SK-N-MC (cell line): ENCODE results near the gene WDR88.
"Not testable (repeated sequence)": the region's sequence is repeated elsewhere in the genome, so short reads cannot be mapped to it uniquely, and the experiment has no call there.

ENCODE experiments used
- DNase-seq: peaks from one replicate; pipeline ENCODE4 v3.0.0-alpha.2; 2011; ENCODE audit warnings: low read depth, low spot score
- H3K27ac ChIP-seq: fragments of 200-600 bp; sonication (generic); 2 replicates; pipeline ENCODE4 v1.5.1; 2016; ENCODE audit warnings: mixed run types
- H3K36me3 ChIP-seq: fragments of 200-600 bp; sonication (generic); 2 replicates; pipeline ENCODE4 v1.6.1; 2017; ENCODE audit warnings: antibody characterized with exemption, low read length, mixed read lengths; ENCODE audit not compliant: insufficient read depth
- H3K4me3 ChIP-seq: fragments of 200-600 bp; sonication (generic); 2 replicates; pipeline ENCODE4 v1.5.1; 2016
- H3K9ac ChIP-seq: fragments of 200-600 bp; sonication (generic); 2 replicates; pipeline ENCODE4 v1.8.0; 2017; ENCODE audit warnings: mixed run types, mixed read lengths; ENCODE audit not compliant: insufficient read length
- H3K9me3 ChIP-seq: fragments of 200-600 bp; sonication (generic); 2 replicates; pipeline ENCODE4 v1.6.1; 2017; ENCODE audit warnings: low read depth, mild to moderate bottlenecking, antibody characterized with exemption, low read length, moderate library complexity, mixed read lengths
- EZH2 ChIP-seq: fragments of 200-600 bp; sonication (generic); IDR thresholded peaks from one replicate; pipeline ENCODE4 v1.6.1; 2017; ENCODE audit warnings: antibody characterized with exemption
- FOXP2 ChIP-seq: optimal IDR thresholded peaks from 2 replicates; pipeline ENCODE3; 2011; ENCODE audit warnings: mild to moderate bottlenecking, moderate library complexity; ENCODE audit not compliant: insufficient read depth; ENCODE audit errors: extremely low read length, control extremely low read depth
- POLR2AphosphoS5 ChIP-seq: IDR thresholded peaks from 2 replicates; pipeline ENCODE4 v1.6.1; 2012; ENCODE audit warnings: mild to moderate bottlenecking, low read depth, low read length, borderline replicate concordance

WDR88 gene

DNA sequence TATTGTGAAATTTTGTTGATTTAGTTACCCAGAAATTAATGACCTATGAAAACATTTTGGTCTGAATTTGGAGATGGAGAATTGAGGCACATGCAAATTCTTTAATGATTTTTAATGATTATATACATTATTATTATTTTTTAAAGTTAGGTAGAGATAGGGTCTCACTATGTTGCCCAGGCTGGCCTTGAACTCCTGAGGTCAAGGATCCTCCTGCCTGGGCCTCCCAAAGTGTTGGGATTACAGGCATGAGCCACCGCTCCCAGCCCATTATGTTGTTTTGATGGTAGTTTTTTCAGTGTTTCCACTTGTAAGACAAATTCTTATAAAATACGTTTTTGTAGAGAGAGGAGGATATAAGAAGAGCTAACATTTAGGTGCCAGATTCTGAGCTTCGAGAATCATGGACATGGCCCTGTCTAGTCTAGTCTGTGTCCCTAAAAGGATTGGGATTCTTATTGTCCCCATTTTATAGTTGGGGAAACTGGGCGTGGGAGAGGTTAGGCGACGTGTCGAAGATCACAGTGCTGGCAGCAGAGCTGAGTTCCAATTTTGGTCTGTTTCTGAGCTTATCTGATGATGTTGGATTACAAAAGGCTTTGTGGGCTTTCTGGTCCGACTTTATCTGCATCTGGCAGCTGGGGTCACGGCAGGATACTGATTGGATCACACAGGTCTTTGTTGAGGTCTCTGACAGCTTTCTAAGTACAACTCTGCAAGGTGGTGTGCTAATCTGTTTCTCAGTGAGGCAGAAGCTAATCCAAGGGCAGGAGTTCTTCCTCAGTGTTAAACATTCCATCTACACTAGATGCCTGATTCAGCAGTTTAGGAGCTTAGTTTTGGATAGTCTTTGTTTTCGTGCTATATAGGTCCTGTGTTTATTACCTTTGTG is 7.5 kb upstream of the WDR88 start:
- Histone ChIP-seq H3K9ac (no peak overlapping the region), H3K36me3 (peaks cover 14% of the 10 kb centered on the region; the same call in 1 of the 2 replicates), H3K4me3 (no peak overlapping the region), H3K9me3 (no peaks in the 10 kb centered on the region), H3K27ac (no peak overlapping the region)
- no peak for DNase-seq
- TF ChIP-seq FOXP2 (no peak), POLR2AphosphoS5 (no peak)

GRCh38 chr19:33125929-33126388 is 6.0 kb upstream of the WDR88 start:
- no peaks in the 10 kb centered on the region for H3K9me3 ChIP-seq
- H3K36me3 ChIP-seq = peaks cover 17% of the 10 kb centered on the region; the same call in 1 of the 2 replicates
- TF ChIP-seq FOXP2 (no peak), EZH2 (no peak), POLR2AphosphoS5 (no peak)
- H3K4me3 ChIP-seq = no peak overlapping the region
- H3K27ac ChIP-seq = no peak overlapping the region
- no peak overlapping the region for H3K9ac ChIP-seq
- no peak for DNase-seq

DNA sequence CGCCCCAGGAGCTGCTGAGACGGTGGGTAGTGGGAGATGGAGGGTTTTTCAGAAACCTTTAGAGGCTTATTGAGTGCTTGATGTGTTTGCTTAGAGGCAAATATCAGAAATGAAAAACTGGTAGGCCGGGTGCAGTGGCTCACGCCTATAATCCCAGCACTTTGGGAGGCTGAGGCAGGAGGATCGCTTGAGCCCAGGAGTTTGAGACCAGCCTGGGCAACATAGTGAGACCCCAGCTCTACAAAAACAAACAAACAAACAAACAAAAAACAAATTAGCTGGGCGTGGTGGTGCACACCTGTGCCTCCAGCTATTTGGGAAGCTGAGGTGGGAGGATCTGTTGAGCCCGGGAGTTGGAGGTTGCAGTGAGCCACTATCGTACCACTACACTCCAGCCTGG is 5.2 kb upstream of the WDR88 start:
- not testable (repeated sequence) for DNase-seq, H3K9me3 ChIP-seq, H3K27ac ChIP-seq, H3K9ac ChIP-seq, H3K4me3 ChIP-seq
- peaks cover 17% of the 10 kb centered on the region; the same call in 1 of the 2 replicates for H3K36me3 ChIP-seq

- Histone ChIP-seq H3K9ac (no peak overlapping the region), H3K9me3 (no peaks in the 10 kb centered on the region), H3K36me3 (peaks cover 17% of the 10 kb centered on the region; the same call in 1 of the 2 replicates), H3K4me3 (no peak overlapping the region), H3K27ac (no peak overlapping the region)
- no peak for DNase-seq
- TF ChIP-seq EZH2 = no peak
- no peak for TF ChIP-seq POLR2AphosphoS5
- no peak for TF ChIP-seq FOXP2
These were observed 2.0 kb upstream of the WDR88 start for GRCh38 chr19:33129901-33130300.

DNA sequence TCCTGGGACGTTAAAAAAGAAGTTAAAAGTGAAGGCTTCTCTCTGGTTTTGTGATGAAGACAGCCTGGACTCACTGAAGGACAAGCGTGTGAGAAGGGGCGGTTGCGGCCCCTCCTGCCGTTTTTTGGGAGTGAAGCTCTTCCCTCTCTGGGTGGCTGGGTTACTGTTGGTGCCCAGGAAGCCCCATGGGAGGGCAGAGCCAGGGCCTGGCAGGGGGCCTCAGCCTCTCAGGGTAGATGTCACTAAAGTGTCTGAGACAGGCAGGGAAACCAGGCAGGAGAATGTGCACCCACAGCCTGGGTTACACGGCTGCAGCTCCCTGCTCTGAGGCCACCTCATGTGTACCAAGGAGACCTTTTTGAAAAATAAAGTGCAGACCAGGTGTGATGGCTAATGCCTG is 1.5 kb upstream of the WDR88 start:
- Histone ChIP-seq H3K9me3 (no peaks in the 10 kb centered on the region), H3K9ac (no peak overlapping the region), H3K4me3 (no peak overlapping the region), H3K36me3 (peaks cover 17% of the 10 kb centered on the region; the same call in 1 of the 2 replicates), H3K27ac (no peak overlapping the region)
- DNase-seq = no peak
- TF ChIP-seq POLR2AphosphoS5 (no peak), EZH2 (no peak), FOXP2 (no peak)

- H3K27ac ChIP-seq = no peak overlapping the region
- DNase-seq = no peak
- peaks cover 7% of the 10 kb centered on the region; the same call in 1 of the 2 replicates for H3K36me3 ChIP-seq
- H3K4me3 ChIP-seq = no peak overlapping the region
- H3K9ac ChIP-seq = no peak overlapping the region
- H3K9me3 ChIP-seq = no peaks in the 10 kb centered on the region
- no peak for TF ChIP-seq POLR2AphosphoS5
- TF ChIP-seq FOXP2 = no peak
- TF ChIP-seq EZH2 = no peak
These were observed 511 bp downstream of the WDR88 start for GRCh38 chr19:33132425-33132824.

- no peak overlapping the region for H3K9ac ChIP-seq
- TF ChIP-seq FOXP2 = no peak
- TF ChIP-seq POLR2AphosphoS5 = no peak
- TF ChIP-seq EZH2 = no peak
- H3K4me3 ChIP-seq = no peak overlapping the region
- no peaks in the 10 kb centered on the region for H3K9me3 ChIP-seq
- DNase-seq = no peak
- H3K36me3 ChIP-seq = peaks cover 7% of the 10 kb centered on the region; the same call in 1 of the 2 replicates
- no peak overlapping the region for H3K27ac ChIP-seq
These were observed 1.6 kb downstream of the WDR88 start for GRCh38 chr19:33133438-33134031.

- Histone ChIP-seq H3K36me3 (peaks cover 4% of the 10 kb centered on the region; the same call in 1 of the 2 replicates), H3K4me3 (no peak overlapping the region), H3K9ac (no peak overlapping the region), H3K27ac (no peak overlapping the region), H3K9me3 (no peaks in the 10 kb centered on the region)
- DNase-seq = no peak
- TF ChIP-seq FOXP2 = no peak
- no peak for TF ChIP-seq POLR2AphosphoS5
- TF ChIP-seq EZH2 = no peak
These were observed 2.7 kb downstream of the WDR88 start for GRCh38 chr19:33134571-33135041.
